NCI-H774 (cell line): ENCODE results near the gene UBE2Q1.

ENCODE experiments used
- DNase-seq: peaks from one replicate; lab custom pipeline; 2025; lab: John Stamatoyannopoulos, UW

The UBE2Q1 gene

DNA sequence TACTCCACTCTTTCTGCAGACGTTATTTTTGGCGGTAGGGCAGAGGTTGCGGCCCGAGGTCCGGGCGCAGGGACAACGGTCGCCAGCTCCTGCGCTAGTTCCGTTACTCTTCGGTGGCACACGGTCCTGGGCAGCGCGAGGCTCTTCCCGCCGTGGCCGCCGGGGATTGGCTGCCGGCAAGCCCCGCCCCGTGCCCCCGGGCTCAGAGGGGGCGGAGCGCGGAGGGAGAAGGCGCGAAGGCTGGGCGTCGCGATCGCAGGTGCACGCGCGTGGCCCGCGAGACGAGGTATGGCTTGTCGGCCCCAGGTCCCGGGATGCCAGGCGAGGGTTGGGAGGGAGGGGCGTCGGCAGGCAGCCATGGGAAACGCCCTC lies 55.7 kb downstream of the UBE2Q1 start:
- no peak for DNase-seq

GRCh38 chr1:154502066-154502743 lies 56.3 kb downstream of the UBE2Q1 start, which contains the start of the genes SHE and TDRD10:
TSS of gene SHE (minus strand) at chr1:154502412. CDS start at chr1:154502026, 386 bp downstream.
TSS of gene TDRD10 (plus strand) at chr1:154502219. CDS start at chr1:154506904, 4,685 bp downstream.
- DNase-seq: no peak

DNA sequence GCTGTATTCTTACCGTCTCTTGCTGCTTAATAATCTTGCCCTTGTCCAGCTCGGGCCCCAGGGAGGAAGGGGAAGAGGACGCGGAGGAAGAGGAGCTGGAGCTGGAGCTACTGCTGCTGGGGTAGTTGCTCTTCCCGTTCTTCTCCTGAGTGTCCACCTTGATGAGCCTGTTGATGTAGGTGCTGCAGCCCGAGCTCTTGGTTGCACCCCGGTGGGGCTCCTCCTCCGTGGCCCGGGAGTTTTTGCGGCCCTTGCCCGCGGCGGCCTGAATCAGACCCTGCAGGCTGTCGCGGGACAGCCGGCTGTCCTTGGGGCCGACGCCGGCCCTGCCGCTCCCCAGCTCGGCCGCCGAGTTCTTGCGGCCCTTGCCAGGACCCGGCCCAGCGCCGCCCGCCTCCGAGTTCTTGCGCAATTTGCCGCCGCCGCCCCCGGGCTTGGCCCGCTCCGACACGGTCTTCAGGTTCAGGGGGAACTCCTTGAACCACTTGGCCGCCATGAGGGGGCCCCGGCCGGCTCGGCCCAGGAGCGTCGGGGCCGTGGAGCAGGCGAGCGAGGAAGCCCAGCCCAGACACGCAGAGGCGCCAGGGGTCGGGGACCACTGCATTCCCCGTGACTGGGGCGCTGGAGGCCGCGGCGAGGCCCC lies 56.9 kb downstream of the UBE2Q1 start:
- no peak for DNase-seq

DNA sequence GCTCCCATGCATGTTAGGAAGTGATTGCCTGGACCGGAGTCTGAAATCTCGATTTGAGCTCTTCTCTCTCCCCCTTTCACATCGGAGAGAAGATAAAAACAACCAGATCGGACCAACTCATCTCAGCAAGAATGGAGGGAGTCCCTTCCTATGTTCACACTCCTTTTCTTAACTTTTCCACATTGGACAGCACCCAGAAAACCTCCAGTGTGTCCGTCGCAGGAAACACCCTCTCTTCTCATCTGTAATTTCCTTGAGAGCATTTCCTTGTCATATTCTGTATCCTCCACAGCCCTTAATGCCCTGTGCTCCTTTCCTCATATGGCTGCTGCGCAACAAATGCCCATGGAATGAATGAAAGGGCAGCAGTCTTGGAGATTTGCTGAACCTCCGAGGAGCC lies 57.9 kb downstream of the UBE2Q1 start:
- no peak for DNase-seq

DNA sequence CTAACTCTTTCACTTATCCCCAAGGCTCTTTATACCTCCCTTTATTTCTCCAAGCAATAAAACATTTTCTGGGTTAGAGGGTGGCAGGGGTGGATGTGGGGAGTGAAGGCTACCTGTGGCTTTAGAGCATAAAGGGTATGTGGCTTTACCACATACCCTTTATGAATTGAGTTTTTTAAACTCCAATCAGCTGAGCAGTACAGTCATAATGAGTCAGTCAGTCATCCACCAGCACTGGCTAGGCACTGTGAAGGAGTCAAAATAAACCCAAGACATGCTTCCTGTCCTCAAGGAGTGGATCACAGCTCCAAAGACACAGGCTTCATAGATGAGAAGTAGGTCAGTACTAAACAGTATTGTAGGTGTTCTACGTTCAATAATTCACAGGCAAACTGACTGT lies 59.0 kb downstream of the UBE2Q1 start:
- DNase-seq: no peak
